Stimulated activated CD4-positive, alpha-beta T cell treated with anti-CD3 and anti-CD28 coated beads, TNF-alpha, amount 100 ng/mL, for 48 hours (primary cell): ENCODE data around the gene GRIP2.

Experiments used
- DNase-seq, 3 donors: peaks; one replicate each; pipeline ENCODE4 v3.0.0-alpha.2; 2020; ENCODE audit warnings: low read depth in 3 of 3

The GRIP2 gene

DNA sequence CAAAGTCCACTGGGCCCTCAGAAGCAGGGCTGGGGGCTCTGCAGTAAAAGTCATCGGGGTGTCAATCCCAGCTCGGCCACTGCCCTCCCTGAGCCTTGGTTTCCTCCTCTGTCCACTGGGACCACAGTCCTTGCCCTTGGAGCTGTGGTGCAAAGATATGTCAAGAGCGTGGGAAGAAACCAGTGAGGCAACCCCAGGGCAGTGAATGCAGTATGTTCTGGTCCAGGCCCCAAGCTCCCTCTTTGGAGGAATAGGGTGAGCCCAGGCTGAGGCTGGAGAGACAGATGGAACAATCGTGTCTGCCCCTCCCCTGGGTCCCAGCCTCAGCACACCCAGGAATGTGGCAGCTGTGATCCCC lies 779 bp downstream of the GRIP2 start:
- no peak for DNase-seq

DNA sequence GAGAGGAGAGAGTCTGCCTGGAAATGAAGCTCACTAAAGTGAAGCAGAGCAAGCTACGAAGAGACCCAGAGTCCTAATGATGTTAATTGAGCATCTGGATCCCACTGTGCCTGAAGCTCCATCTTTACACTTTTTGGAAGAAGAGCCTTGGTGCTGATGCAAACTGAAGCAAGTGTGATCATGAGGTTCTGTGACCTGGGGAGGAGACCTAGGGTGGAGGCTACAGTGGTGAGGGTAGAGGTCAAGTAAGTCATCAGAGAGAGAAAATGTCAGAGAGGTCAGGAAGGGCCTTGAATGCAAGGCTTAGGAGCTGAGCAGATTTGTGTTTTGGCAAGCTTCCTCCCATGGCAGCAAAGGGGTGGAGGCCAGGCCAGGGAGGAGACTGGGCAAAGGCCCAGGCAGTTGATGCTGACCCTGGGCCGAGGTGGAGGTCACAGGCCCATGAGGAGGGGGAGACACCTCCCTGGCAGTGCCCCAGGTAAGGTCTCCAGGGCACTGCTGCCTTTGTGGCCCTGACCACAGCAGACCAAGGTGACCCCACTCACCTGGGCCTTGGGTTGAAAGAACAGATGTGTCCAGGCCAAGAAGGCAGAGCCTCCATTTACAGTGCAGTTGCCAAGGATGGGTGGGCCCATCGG lies 1.6 kb downstream of the GRIP2 start:
- no peak for DNase-seq

DNA sequence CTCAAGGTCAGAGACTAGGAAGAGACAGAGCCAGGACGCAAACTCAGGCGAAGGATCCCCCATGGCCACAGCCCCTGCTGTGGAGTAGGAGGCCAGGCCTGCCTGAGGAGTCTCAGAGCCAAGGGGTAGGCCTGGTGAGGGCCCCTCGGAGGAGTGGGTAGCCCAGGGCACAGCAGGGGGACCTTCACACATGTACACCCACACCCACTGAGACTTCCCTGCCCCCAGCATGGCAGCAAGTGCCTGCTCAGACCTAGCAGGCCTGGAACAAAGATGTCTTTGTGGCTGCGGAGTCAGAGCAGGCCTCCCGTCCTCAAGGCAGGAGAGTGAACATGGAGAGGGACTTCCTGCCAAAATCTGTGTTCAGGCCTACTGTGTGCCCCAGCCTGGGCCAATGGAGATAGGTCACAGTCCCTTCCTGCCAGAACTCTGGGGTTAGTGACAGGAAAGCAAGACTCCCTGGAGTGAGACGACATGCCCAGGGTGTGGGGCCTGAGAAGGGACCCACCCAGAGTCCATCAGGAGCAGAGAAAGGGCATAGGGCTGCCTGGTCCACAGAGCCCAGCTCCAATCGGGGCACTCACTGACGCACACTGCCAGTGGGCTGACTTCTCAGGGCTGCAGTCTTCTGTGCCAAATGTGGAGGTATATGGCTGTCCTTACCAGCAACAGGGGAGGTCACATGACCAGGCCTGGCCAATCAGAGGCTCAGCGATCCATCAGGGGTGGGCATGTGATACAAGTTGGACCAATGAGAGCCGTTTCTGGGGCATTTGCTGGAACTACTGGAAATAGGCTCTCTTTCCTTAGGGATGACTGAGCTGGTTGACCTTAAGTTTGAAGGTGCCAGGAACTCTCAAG lies 2.3 kb downstream of the GRIP2 start:
- DNase-seq, result no peak

DNA sequence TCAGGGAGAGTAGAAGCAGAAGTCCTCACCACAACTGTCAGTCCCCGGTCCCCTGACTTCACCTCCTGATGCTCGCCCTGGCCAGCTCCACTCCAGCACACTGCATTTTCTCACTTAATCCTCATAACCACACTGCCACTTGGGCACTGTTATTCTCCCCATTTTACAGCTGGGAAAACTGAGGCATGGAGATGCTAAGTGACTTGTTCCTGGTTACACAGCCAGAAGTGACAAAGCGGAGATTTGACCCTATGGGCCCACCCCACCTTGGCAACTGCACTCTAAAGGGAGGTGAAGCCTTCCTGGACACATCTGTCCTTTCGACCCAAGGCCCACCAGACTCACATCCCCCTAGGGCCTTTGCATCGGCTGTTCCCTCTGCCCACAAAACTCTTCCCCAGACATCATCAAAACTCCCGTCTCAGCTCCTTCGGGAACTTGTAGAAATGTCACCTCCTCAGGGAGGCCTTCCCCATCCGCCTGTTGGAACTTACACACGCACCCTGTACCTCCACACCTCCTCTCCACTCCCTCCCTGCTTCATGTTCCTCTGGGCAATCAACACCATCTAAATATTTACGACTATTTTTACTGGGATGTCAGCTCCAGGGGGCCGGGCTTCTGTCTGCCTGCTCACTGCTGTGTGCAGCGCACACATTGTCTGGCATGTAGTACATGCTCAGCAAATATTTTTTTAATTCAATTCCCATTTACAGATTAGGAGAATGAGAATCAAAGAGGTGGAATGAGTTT lies 3.1 kb downstream of the GRIP2 start:
- no peak for DNase-seq

DNA sequence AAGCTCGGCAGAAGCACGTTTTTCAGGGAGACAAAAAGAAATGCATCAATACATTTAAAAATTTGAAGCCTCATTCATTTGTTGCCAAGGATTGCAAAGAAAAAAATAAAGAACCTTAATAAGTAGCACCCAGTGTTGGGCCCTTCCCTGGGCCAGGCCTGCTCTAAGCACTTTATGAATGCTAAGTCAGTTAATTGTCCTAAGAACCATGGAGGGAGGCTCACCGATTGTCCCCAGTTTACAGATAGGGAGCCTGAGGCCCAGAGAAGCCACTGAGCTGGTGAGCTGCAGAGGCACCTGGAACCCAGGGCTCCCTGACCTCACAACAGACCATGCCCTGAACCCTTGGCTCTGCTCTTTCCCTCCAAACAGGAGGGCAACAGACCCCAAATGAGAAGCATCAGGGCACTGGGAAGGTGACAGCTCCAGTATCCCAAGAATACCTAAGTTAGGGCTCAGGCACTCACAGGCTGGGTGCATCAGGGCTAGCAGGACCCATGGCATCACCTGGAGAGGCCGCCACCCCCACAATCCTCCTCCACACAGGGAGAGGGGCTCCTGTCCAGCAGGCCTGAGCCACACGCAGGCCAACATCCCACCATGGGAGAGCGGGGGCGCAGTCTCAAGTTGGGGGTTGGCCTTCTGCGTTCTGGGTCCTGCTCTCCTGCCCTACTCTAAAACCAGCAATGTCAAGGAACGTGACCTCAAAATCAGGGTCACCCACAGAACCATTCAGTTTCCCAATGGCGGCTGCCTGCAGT lies 3.9 kb downstream of the GRIP2 start:
- no peak for DNase-seq

DNA sequence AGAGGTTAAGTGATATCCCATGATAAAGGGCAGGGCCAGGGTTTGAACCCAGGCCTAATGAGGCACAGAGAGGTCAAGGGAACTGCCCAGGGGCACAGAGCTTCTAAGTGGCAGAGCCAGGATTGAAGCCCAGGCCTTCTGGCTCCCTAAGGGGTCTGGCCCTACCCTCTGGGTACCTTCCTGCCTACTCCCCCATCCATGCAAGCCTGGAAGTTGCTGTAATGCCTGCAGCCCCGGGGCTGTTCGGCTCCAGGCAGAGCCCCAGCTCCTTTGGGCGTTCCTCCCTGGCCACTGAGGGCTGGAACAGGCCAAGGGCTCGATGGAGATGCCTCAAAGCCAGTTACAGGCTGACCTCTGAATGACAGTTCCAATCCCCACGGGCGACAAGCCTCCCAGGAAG lies 4.5 kb downstream of the GRIP2 start:
- DNase-seq, result no peak

DNA sequence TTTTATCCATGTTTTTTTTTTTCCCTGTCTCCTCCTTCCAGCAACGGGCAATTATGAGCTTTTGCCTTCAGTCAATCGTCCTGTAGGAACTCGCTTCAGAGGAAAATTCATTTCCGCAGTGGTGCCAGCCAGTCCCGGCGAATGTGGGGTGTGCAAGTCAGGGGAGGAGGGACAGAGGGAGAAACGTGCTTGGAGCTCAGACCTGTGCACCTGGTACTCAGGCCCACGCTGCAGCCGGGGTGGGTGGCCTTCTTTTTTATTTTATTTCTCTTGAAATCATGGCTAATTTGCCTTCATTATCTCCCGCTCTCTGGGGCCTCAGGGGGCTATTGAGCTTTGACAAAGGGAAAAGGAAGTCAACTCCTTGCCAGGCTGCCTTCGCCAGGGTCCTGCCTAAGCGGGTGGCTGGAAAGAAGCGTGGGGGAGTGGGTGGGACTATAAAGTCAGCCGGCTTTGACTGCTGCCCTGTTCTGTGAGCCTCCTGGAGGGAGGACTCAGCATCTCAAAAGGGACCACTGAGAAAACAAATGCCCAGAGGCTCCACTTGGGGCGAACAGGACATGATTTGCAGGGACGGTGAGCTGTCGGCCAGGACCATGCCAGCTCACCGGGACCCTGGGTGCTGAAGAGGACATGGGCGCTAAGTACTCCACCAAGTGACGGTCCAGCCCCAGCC lies 5.5 kb downstream of the GRIP2 start:
- no peak for DNase-seq

DNA sequence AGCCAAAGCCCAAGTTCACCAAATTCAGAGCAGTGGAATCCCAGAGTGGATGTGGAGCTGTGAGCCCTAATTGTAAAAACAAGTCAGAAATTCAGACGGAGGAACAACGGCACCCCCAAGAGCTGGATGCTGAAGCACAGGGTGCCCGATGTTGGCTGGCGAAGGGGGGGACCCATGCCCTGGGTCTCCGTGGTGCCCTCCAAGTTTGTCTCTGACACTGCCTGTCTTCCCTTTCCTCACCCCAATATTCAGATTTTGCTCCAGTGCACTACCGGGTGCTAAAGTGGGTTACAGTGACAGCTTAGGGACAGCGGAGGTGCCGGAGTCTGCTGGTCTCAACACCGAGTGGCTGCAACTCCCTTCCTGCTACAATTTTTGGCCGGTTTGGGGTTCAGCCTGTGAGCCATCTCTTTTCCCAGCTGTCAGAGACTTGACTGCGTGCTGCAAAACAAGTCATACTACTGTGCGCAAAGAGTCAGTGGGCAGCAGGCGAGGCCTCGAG lies 6.6 kb downstream of the GRIP2 start:
- no peak for DNase-seq

DNA sequence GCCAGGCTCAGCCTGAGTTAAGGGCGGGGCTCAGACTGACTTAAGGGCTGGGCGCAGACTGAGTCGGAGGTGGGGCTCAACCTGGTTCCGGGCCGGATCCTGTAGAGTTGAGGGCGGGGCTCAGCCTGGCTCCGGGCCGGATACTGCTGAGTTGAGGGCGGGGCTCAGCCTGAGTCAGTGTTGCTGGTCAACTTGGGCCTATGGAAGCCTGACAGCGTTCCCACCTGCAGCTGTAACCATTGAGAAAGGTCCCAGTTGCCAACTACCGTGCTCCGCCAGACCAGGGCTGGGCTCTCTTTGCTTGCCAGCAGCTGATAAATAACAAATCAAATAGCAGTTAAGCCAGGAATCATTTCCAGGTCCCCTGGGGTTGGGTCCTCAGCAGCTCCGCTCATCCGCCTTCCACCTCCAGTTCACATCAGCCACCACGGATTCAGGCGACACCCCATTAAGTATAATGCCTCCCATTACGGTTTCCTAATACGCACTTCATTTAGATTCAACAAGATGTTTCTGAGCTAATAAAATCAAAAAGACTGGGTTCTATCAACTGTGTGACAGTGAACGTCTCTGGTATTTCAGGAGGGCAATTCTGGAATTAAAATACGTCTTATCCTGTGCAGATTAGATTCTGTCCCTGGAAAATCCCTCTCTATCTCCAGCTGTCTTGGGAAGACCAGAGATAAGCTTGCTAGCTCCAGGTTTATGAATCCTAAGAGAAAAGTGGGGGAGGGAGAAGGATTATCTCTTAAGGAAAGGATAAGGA lies 7.3 kb downstream of the GRIP2 start:
- DNase-seq, result no peak

DNA sequence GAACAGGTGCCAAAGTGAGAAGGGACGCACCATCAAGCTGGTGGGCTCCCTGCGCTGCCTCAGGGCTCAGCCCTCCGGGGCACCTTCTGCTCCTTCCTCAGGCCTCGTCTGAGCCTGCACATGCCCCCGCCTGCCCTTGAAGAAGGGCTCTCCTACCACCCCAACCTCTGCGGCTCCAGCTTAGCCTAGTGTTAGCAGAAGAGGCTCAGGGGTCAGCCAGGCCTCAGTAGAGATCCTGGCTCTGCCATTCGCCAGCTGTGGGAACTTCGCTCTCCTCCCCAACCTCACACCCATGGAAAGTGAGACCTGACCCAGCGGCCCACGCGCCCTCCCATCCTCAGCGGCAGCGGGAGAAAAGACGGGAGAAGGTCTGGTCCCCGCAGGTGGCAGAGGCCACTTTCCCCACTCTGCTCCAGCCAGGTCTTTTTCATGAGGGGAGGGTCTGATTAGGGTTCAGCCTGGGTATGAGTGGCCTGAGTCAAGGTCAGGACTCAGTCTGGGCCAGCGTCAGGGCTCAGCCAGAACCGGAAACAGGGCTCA lies 8.2 kb downstream of the GRIP2 start:
- no peak for DNase-seq

DNA sequence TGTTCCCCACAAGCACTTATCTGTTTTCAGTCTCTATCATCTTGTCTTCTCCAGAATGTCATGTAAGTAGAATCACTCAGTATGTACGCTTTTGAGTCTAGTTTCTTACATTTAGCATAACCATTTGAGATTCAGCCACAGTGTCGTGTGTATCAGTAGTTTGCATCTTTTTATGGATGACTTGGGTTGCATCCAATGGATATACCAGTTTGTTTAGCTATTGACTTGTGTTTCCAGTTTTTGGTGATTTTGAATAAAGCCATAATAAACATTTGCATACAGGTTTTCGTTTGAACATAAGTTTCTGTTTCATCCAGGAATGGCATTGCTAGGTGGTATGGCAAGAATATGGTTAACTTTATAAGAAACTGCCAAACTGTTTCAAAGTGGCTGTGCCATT lies 12.1 kb downstream of the GRIP2 start:
- no peak for DNase-seq

DNA sequence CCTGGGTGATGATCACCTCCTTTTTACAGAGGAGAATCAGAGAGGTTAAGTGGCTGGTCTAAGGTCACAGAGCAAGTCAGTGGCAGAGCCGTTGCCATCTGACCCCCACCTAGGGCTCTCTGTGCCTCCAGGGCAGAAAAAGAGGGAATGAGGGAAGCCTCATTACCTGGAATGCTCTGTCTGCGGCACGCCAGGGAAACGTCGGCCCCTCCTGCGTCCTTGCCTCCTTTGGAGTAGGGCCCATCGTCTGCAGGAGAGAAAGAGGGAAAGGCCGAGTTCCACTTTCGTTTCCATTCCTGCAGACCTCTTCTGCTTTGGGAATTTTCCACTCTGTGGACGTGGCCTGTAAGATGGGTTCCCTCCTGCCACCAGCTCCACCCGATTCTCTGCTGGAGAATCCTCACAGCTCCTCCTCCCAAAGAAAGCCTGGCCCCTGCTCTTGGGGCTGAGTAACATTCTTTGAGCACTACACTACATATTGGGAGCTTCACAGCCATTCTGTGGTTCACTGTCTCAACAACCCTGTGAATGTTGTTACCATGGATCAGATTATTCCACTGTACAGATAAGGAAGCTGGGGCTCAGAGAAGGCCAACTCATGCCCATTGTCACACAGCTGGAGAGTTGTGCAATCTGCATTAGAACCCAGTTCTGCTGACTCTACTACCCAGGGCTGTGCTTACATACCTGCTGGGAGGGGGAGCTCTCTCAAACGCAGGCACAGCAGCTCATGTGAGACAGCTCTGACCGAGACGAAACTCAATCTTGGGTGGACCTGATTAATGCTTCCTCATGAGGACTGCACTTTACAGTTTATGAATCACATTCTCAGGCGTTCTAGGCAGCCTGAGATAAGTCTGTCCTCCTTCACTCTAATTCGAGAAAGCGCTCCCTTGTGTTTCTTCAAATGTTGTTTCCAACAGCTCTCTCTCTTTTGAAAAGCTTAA lies 14.2 kb downstream of the GRIP2 start:
- DNase-seq, result no peak

DNA sequence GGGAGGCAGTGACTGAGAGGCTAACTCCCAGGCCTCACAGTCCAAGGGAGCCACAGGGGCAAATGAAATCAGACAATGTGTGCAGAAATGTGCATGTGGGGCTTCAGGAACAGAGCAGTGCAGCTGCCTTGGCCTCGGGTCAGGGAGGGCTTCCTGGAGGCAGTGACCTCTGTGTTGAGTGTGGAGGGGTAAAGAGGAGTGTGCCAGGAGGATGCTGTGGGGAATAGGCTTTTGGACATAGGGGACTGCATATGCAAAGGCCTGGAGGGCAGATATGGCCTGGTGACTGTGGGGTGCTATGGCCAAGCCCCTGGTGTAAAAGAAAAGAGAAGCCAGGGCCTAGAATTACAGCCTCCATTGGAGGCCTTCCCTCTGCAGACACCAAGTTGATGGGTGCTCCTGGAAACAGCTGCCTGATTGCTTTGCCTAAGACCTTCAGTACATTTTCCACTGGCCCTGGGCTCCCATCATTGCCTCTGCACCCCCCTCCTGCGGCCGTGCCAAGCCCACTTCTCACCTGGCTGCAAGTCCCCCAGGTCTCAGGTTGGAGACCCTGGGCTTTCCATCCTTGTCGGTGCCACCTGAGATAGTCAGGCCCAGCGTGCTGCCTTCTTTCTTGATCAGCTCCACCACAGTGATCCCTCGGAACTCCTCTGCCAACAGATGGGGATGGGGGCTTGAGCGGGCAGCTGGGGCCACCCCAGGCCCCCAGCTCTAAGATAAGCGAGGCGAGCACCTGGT lies 15.1 kb downstream of the GRIP2 start:
- DNase-seq, result no peak

DNA sequence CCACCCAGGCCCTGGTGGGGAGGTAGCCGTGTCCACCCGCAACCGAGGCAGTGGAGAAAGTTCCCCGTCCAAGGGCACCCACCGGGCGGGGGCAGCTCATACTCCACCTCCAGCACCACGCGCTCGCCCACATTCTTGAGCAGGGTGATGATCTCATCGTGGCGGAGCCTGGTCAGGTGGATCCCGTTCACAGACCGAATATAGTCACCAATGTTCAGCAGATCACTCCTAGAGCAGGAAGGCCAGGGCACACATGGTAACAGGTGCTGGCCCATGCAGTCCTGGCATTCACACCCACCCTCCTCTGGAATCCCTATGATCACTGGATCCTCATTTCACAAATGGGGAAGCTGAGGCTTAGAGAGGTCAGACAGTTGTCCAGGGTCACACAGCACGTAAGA lies 15.8 kb downstream of the GRIP2 start:
- no peak for DNase-seq

DNA sequence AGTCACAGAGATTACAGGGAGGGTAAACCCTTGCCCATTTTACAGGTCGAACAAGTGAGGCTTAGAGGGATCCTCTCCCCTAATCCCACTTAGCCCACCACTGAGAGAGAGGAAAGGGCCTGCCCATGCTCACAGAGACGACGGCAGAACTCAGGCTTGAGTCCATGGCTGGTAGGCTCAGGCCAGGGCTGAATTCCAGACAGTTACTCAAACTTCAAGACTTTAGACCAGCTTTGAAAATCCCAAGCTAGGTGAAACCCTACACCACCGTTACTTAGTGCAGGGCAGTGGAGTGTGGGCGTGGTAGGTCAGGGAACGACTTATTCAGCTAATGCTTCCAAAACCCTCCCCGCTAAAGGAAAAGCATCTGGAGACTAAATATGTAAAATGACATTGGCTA lies 16.4 kb downstream of the GRIP2 start:
- no peak for DNase-seq

DNA sequence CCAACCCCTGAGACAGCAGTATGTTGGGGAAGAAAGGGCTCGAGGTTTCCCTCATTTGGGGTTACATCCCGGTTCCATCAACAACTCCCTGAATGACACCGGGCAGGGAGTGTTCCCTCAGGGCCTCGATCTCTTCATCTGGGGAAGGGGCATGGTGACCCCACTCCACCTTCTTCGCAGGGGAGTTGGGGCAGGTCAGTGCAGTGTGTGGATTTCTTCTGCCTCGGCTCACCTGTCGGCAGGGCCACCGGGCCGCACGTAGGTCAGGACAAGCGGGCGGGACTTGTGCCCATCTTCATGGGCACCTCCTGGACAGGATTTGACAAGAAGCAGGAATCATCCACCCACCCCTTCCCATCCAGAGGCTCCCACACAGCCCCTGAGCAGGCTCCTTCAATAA lies 17.4 kb downstream of the GRIP2 start:
- DNase-seq, result no peak

DNA sequence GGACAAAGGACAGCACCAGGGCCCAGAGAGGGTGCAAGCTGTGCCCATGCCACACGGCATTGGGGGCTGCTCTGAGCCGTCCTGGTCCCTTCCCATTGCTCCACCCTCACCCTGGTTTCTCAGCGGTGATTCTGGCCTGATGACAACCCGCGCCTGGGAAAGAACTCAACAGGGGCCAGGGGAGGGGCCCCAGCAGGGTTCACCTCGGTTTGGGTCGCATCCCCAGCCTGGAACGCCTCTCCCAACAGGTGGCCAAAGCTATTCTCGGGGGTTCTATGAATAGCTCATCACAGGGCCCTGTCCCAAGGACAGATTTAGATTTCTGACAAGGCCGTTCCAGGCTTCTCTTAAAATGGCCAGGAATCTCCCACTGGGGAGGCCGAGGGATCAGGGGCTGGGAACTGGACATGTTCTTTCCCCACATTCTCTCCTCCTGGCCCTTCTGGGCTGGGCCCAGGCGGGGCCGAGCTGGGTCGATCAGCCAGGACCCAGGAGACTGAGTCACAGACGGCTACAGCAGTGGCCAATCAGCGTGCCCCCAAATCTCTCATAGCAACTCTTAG lies 17.9 kb downstream of the GRIP2 start:
- no peak for DNase-seq

DNA sequence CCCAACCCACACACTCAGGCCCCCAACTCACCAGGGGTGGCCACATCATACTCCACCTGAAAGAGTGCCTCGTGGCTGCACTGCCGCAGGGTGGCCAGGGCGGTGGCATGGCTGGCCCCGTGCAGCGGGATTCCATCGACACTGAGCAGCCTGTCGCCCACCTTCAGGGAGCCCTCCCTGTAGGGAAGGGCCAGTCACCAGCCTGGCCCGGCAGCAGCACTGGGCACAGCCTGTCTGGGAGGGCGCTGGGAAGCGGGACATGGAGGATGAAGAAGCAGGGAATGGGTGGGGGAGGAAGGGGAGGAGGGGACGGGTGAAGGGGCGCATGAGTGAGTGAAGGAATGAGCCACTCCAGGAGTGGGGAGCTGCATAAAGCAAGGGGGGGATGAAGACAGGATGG lies 18.5 kb downstream of the GRIP2 start:
- no peak for DNase-seq
